GM10847 (cell line): ENCODE results near the gene SYTL5.

Experiments
- POLR2A ChIP-seq: IDR thresholded peaks from 2 replicates; pipeline ENCODE4 v1.6.1; 2011; ENCODE audit not compliant: insufficient read length; ENCODE audit errors: extremely low read depth

The SYTL5 gene

GRCh38 chrX:38000706-38001105 lies 5.6 kb upstream of the SYTL5 start:
- TF ChIP-seq POLR2A = no peak

GRCh38 chrX:38004046-38004445 lies 2.3 kb upstream of the SYTL5 start:
- no peak for TF ChIP-seq POLR2A

- TF ChIP-seq POLR2A = no peak
Measured at GRCh38 chrX:38006778-38007177, 425 bp downstream of the SYTL5 start.

GRCh38 chrX:38008658-38009057 lies 2.3 kb downstream of the SYTL5 start:
- no peak for TF ChIP-seq POLR2A

- no peak for TF ChIP-seq POLR2A
Measured at GRCh38 chrX:38009641-38010040, 3.3 kb downstream of the SYTL5 start.

GRCh38 chrX:38018766-38019425 lies 12.5 kb downstream of the SYTL5 start:
- no peak for TF ChIP-seq POLR2A

GRCh38 chrX:38028300-38028699 lies 21.9 kb downstream of the SYTL5 start:
- TF ChIP-seq POLR2A = no peak

GRCh38 chrX:38036466-38036865 lies 30.1 kb downstream of the SYTL5 start:
- no peak for TF ChIP-seq POLR2A

- no peak for TF ChIP-seq POLR2A
Measured at GRCh38 chrX:38038501-38038900, 32.1 kb downstream of the SYTL5 start.

GRCh38 chrX:38041237-38041636 lies 34.9 kb downstream of the SYTL5 start:
- no peak for TF ChIP-seq POLR2A

GRCh38 chrX:38044701-38045100 lies 38.3 kb downstream of the SYTL5 start:
- no peak for TF ChIP-seq POLR2A

- TF ChIP-seq POLR2A = no peak
Measured at GRCh38 chrX:38045538-38046096, 39.3 kb downstream of the SYTL5 start.

GRCh38 chrX:38048886-38049285 lies 42.5 kb downstream of the SYTL5 start:
- TF ChIP-seq POLR2A = no peak

- no peak for TF ChIP-seq POLR2A
Measured at GRCh38 chrX:38050806-38051205, 44.5 kb downstream of the SYTL5 start.

GRCh38 chrX:38052096-38052495 lies 45.7 kb downstream of the SYTL5 start:
- no peak for TF ChIP-seq POLR2A

GRCh38 chrX:38055170-38055847 lies 49.0 kb downstream of the SYTL5 start:
- TF ChIP-seq POLR2A = no peak

- no peak for TF ChIP-seq POLR2A
Measured at GRCh38 chrX:38060331-38060878, 54.1 kb downstream of the SYTL5 start.

- no peak for TF ChIP-seq POLR2A
Measured at GRCh38 chrX:38061335-38061734, 55.0 kb downstream of the SYTL5 start.
